Thyroid gland (tissue), 4 donors: ENCODE data around the gene GGCX. TPM values are rescaled to one million over a fixed set of nuclear protein-coding genes. Genes with fewer than 3 reads are reported as not detected.

Experiments used
- DNase-seq, 2 donors: peaks; one replicate each; pipeline ENCODE4 v3.0.0-alpha.2; 2019
- H3K27ac ChIP-seq, 3 donors: fragments of 200-600 bp; sonication (generic); 1 replicate in 2 of 3; 2 replicates in 1 of 3; pipeline ENCODE4 v1.5.1; 2016 to 2019; ENCODE audit warnings: mild to moderate bottlenecking in 1 of 3, moderate library complexity in 1 of 3
- H3K27me3 ChIP-seq: fragments of 200-600 bp; sonication (generic); one replicate; pipeline ENCODE4 v1.5.1; 2019
- H3K36me3 ChIP-seq, 2 donors: fragments of 200-600 bp; sonication (generic); one replicate each; pipeline ENCODE4 v1.5.1; 2016 to 2019
- H3K4me1 ChIP-seq, 2 donors: fragments of 200-600 bp; sonication (generic); one replicate each; pipeline ENCODE4 v1.5.1; 2017 to 2019
- H3K4me3 ChIP-seq, 3 donors: fragments of 200-600 bp; sonication (generic); replicated peaks in 1 of 3; 1 replicate in 2 of 3; 2 replicates in 1 of 3; pipeline ENCODE4 v1.5.1; 2016; ENCODE audit warnings: mild to moderate bottlenecking in 1 of 3
- H3K9me3 ChIP-seq: fragments of 200-600 bp; sonication (generic); one replicate; pipeline ENCODE4 v1.5.1; 2017
- POLR2A ChIP-seq, 2 donors: fragments of 450-650 bp; IDR thresholded peaks; one replicate each; pipeline ENCODE4 v1.6.1; 2017; ENCODE audit warnings: antibody characterized with exemption in 2 of 2, mild to moderate bottlenecking in 2 of 2, moderate library complexity in 1 of 2
- WGBS, 2 donors: methylation state at CpG; one replicate each; pipeline ENCODE4 v1.1.5; 2017; 5-methylcytosine and 5-hydroxymethylcytosine counted together
- intact Hi-C: fragments of 100-400 bp; cut with DNase I; formaldehyde crosslinking; loops from one replicate; pipeline ENCODE4 v1.15.1; 2023
- total RNA-seq, 4 donors: library from RNA; depleted of rRNA; stranded (reverse); fragments of >200 nt; gene quantifications; one replicate each; pipeline ENCODE4 v1.2.3, GENCODE V29; 2016
- TF ChIP-seq, protein P1 (sequence below), 6 experiments: fragments of 200-600 bp in 3 of 6; fragments of 450-650 bp in 3 of 6; sonication (generic) in 3 of 6; IDR thresholded peaks; one replicate each; pipeline ENCODE4 v1.5.1; 2016 to 2019; ENCODE audit warnings: antibody characterized with exemption in 6 of 6, mild to moderate bottlenecking in 2 of 6, inconsistent platforms in 1 of 6, moderate library complexity in 1 of 6

Gene GGCX
- total RNA-seq, 4 donors from 2014 or later, result 39.5 to 81.9 (median 51.6) TPM

- 63 to 65% methylated on average over 9 of the region's 9 CpGs for WGBS, 2 donors
- DNase-seq, result peak; percentile 87 to 92
- no peak overlapping the region for H3K4me3 ChIP-seq
- H3K27ac ChIP-seq, result peak overlapping the region in 2 of 3 donors; percentile 8 to 29
- H3K4me1 ChIP-seq, result peaks cover 3 to 4% of the 10 kb centered on the region in 2 donors
- H3K36me3 ChIP-seq, result peaks cover 28 to 31% of the 10 kb centered on the region in 2 donors
- H3K9me3 ChIP-seq, result no peaks in the 10 kb centered on the region
- intact Hi-C loops, result loop anchor here (2.0 to 5.0 kb wide), 2 partner anchors 131 to 200 kb away; partner anchors contain the start of genes ELMOD3 and RETSAT
- TF ChIP-seq, protein P1, sequence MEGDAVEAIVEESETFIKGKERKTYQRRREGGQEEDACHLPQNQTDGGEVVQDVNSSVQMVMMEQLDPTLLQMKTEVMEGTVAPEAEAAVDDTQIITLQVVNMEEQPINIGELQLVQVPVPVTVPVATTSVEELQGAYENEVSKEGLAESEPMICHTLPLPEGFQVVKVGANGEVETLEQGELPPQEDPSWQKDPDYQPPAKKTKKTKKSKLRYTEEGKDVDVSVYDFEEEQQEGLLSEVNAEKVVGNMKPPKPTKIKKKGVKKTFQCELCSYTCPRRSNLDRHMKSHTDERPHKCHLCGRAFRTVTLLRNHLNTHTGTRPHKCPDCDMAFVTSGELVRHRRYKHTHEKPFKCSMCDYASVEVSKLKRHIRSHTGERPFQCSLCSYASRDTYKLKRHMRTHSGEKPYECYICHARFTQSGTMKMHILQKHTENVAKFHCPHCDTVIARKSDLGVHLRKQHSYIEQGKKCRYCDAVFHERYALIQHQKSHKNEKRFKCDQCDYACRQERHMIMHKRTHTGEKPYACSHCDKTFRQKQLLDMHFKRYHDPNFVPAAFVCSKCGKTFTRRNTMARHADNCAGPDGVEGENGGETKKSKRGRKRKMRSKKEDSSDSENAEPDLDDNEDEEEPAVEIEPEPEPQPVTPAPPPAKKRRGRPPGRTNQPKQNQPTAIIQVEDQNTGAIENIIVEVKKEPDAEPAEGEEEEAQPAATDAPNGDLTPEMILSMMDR (IDR thresholded peaks at IDR 0.05), result peak; percentile 74 to 98 (median 92)
- TF ChIP-seq POLR2A (IDR thresholded peaks at IDR 0.05), result no peak
- H3K27me3 ChIP-seq, result no peaks in the 10 kb centered on the region
Measured at GRCh38 chr2:85551698-85552678, 9.3 kb downstream of the GGCX start.

DNA sequence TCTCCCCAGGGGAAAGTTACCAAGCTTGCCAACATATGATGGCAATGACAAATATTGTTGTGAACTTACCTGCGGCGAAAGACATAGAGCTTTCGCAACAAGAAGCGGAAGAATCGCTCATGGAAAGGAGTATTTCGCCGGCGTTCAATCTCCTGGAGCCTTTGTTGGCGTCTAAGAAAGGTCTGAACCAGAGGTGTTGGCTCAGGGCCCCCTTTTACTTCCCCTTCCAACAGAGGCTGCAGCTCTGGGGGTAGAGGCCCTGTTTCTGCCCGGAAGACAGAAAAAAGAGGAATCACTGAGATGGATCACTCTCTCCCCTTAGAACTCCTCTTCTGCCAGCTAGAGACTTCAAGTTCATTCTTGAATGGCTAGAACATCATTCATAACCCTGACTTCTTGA, 10.8 kb downstream of the GGCX start:
- intact Hi-C loops, result loop anchor here (2.0 to 5.0 kb wide), 2 partner anchors 130 to 198 kb away; partner anchors contain the start of genes ELMOD3 and RETSAT
- peaks cover 31 to 39% of the 10 kb centered on the region in 2 donors for H3K36me3 ChIP-seq
- no peaks in the 10 kb centered on the region for H3K9me3 ChIP-seq
- WGBS, 2 donors, result 92 to 93% methylated on average over 10 of the region's 10 CpGs
- no peak for DNase-seq
- H3K27ac ChIP-seq, result no peak overlapping the region
- no peak for TF ChIP-seq POLR2A (IDR thresholded peaks at IDR 0.05)
- TF ChIP-seq, protein P1 (IDR thresholded peaks at IDR 0.05), result no peak
- peaks cover 3 to 4% of the 10 kb centered on the region in 2 donors for H3K4me1 ChIP-seq
- H3K4me3 ChIP-seq, result no peak overlapping the region
- no peaks in the 10 kb centered on the region for H3K27me3 ChIP-seq

- no peak overlapping the region for H3K27ac ChIP-seq
Measured at GRCh38 chr2:85549826-85550225, 11.5 kb downstream of the GGCX start.

DNA sequence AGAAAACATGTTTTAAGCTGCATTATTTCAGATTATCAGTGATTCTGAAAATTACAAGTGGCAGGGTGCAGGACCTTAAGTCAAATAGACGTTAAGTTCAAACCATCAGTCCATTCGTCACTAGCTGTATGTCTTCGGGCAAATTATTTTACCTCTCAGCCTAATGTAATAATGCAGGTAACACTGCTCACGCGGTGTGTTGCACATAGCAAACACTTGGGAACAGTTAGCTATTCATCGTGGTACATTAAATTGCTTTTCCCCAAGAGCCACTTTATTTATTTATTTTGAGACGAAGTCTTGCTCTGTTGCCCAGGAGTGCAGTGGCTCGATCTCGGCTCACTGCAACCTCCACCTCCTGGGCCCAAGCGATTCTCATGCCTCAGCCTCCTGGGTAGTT, 12.2 kb downstream of the GGCX start:
- no peak for DNase-seq
- peaks cover 42 to 45% of the 10 kb centered on the region in 2 donors for H3K36me3 ChIP-seq
- H3K4me3 ChIP-seq, result no peak overlapping the region
- WGBS, 2 donors, result 91% methylated on average over 10 of the region's 10 CpGs
- H3K9me3 ChIP-seq, result no peaks in the 10 kb centered on the region
- peaks cover 3 to 4% of the 10 kb centered on the region in 2 donors for H3K4me1 ChIP-seq
- TF ChIP-seq POLR2A (IDR thresholded peaks at IDR 0.05), result no peak
- TF ChIP-seq, protein P1 (IDR thresholded peaks at IDR 0.05), result no peak
- intact Hi-C loops, result loop anchor here (5.0 to 10.0 kb wide), 2 partner anchors 117 to 224 kb away; partner anchors contain the start of gene TGOLN2
- no peaks in the 10 kb centered on the region for H3K27me3 ChIP-seq
- H3K27ac ChIP-seq, result no peak overlapping the region

More at GRCh38 chr2:85549826-85550225, 11.5 kb downstream of the GGCX start:
- H3K9me3 ChIP-seq, result no peaks in the 10 kb centered on the region
- no peak overlapping the region for H3K4me3 ChIP-seq
- no peaks in the 10 kb centered on the region for H3K27me3 ChIP-seq
- intact Hi-C loops, result loop anchor here (2.0 to 10.0 kb wide), 4 partner anchors 118 to 225 kb away; partner anchors contain the start of genes ELMOD3, RETSAT and TGOLN2
- peaks cover 38 to 40% of the 10 kb centered on the region in 2 donors for H3K36me3 ChIP-seq
- TF ChIP-seq, protein P1 (IDR thresholded peaks at IDR 0.05), result no peak
- TF ChIP-seq POLR2A (IDR thresholded peaks at IDR 0.05), result no peak
- DNase-seq, result no peak
- 59 to 74% methylated on average over 4 of the region's 4 CpGs for WGBS, 2 donors
- peaks cover 3 to 4% of the 10 kb centered on the region in 2 donors for H3K4me1 ChIP-seq
